HL-60/S4 treated with retinoic acid at 250 ng/mL for 4 days and 3 days (cell line): Measurements from ENCODE around the gene FN3K.

Experiments
- in situ Hi-C: fragments of 300-500 bp; cut with MboI; formaldehyde crosslinking; loops from 2 replicates; pipeline ENCODE4 v1.7.0; 2022; ENCODE audit warnings: low sequenced_read_pairs

FN3K gene

GRCh38 chr17:82793974-82794630 is 58.7 kb downstream of the FN3K start:
- in situ Hi-C loops: no loop called here

DNA sequence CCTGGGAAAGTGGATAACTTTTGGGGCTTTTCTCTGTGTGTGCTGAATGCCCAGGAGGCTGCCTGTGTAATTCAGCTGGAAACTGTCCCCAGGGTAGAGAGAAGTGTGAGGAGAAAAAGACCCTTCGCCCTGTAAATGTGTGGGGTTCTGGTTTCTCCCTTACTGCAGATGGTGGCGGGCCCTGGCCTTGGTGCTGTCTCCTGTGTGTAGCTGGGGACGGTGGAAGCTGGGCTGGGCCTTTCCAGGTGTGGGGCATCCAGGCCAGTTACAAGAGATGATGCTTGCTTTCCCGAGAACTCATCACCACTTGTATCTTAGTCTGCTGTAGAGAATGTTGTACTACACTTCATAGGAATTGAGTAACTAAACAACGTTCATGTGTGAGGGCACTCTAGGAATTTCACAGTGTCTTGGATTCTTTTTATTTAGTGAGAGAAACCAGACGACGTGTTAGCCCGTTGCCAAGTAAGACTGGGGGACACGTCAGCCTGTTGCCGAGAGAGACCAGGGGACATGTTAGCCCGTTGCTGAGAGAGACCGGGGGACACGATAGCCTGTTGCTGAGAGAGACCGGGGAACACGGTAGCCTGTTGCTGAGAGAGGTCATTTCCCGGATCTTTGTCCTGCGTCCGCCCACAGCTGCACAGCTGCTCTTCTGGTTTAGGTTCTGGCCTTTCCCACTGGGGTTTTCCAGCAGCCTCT is 59.5 kb downstream of the FN3K start:
- in situ Hi-C loops: no loop called here

- in situ Hi-C loops: no loop called here
Measured at GRCh38 chr17:82795615-82796014, 60.2 kb downstream of the FN3K start.

GRCh38 chr17:82797061-82797460 is 61.6 kb downstream of the FN3K start:
- in situ Hi-C loops: no loop called here

GRCh38 chr17:82798752-82799151 is 63.3 kb downstream of the FN3K start:
- in situ Hi-C loops: no loop called here

DNA sequence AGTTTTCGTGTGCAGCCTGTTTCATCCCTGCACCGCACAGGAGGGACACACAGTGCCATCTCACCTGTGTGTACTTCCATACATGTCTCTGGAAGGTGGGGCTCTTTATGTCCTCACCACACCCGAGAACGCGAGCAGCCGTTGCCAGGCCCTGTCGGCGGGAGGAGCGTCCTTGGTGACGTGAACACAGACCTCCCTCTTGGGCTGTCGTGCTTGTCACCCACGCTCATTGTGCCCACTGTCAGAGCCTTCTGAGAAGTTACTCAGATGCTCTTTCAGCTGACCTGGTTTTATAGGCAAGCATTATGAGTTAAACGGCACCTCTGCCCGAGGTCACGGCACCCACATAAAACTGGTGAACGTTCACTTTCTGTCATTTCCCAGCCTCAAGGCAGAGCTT is 64.2 kb downstream of the FN3K start:
- in situ Hi-C loops: no loop called here
